HepG2 (cell line): ENCODE results near the gene SHANK2. TPM values are rescaled to one million over a fixed set of nuclear protein-coding genes. Genes with fewer than 3 reads are reported as not detected.

ENCODE experiments used
- ATF1 ChIP-seq: IDR thresholded peaks from 2 replicates; pipeline ENCODE4 v1.6.1; 2016; ENCODE audit warnings: mild to moderate bottlenecking, control low read depth
- ATRX ChIP-seq: sonication (generic); formaldehyde crosslinking; IDR thresholded peaks from 2 replicates; pipeline ENCODE4 v1.4.0; 2020; ENCODE audit warnings: missing genetic modification reagents, borderline replicate concordance
- CC2D1A ChIP-seq: sonication (generic); formaldehyde crosslinking; IDR thresholded peaks from 2 replicates; pipeline ENCODE4 v1.8.1; 2023; ENCODE audit warnings: mild to moderate bottlenecking, missing genetic modification reagents
- DMAP1 ChIP-seq: IDR thresholded peaks from 2 replicates; pipeline ENCODE4 v1.6.1; 2016
- GABPA ChIP-seq, 2 experiments: IDR thresholded peaks; 2 replicates each; pipeline ENCODE4 v1.6.1; 2011 to 2016; ENCODE audit warnings: low read depth in 2 of 2, low read length in 1 of 2, missing biosample characterization in 1 of 2, missing genetic modification characterization in 1 of 2
- HNF4A ChIP-seq: sonication (generic); formaldehyde crosslinking; IDR thresholded peaks from 2 replicates; pipeline ENCODE4 v1.4.0; 2020; ENCODE audit warnings: missing genetic modification reagents
- IRX3 ChIP-seq: sonication (generic); formaldehyde crosslinking; IDR thresholded peaks from 2 replicates; pipeline ENCODE4 v1.8.1; 2023; ENCODE audit warnings: mild to moderate bottlenecking, low read depth, missing genetic modification reagents, borderline replicate concordance
- PTBP1 ChIP-seq: fragments of 200-400 bp; formaldehyde crosslinking; IDR thresholded peaks from 2 replicates; pipeline ENCODE4 v1.6.1; 2018; ENCODE audit warnings: low read length, low read depth; ENCODE audit not compliant: poor library complexity, severe bottlenecking
- SALL2 ChIP-seq: sonication (generic); formaldehyde crosslinking; IDR thresholded peaks from 2 replicates; pipeline ENCODE4 v1.8.1; 2023; ENCODE audit warnings: mild to moderate bottlenecking, missing genetic modification reagents, inconsistent platforms
- ZNF17 ChIP-seq: sonication (generic); formaldehyde crosslinking; IDR thresholded peaks from 2 replicates; pipeline ENCODE4 v1.5.0; 2020; ENCODE audit warnings: mild to moderate bottlenecking, missing genetic modification reagents
- ZNF329 ChIP-seq: sonication (generic); formaldehyde crosslinking; IDR thresholded peaks from 2 replicates; pipeline ENCODE4 v1.9.0; 2021; ENCODE audit warnings: low read depth, mild to moderate bottlenecking, missing genetic modification reagents
- ZNF367 ChIP-seq: sonication (generic); formaldehyde crosslinking; IDR thresholded peaks from 2 replicates; pipeline ENCODE4 v1.4.0; 2020; ENCODE audit warnings: missing genetic modification reagents, borderline replicate concordance
- ZNF441 ChIP-seq: sonication (generic); formaldehyde crosslinking; IDR thresholded peaks from 2 replicates; pipeline ENCODE4 v1.7.0; 2021; ENCODE audit warnings: missing genetic modification reagents, borderline replicate concordance
- ZNF460 ChIP-seq: sonication (generic); formaldehyde crosslinking; IDR thresholded peaks from 2 replicates; pipeline ENCODE4 v1.5.1; 2020; ENCODE audit warnings: missing genetic modification reagents, mild to moderate bottlenecking, borderline replicate concordance
- ZNF484 ChIP-seq: sonication (generic); formaldehyde crosslinking; IDR thresholded peaks from 2 replicates; pipeline ENCODE4 v1.5.1; 2020; ENCODE audit warnings: mild to moderate bottlenecking, low read depth, missing genetic modification reagents, borderline replicate concordance
- ZNF75D ChIP-seq: sonication (generic); formaldehyde crosslinking; IDR thresholded peaks from 2 replicates; pipeline ENCODE4 v1.8.1; 2023; ENCODE audit warnings: missing genetic modification reagents, mild to moderate bottlenecking, borderline replicate concordance
- ZSCAN9 ChIP-seq: IDR thresholded peaks from 2 replicates; pipeline ENCODE4 v1.6.1; 2016; ENCODE audit warnings: borderline replicate concordance
- polyA plus RNA-seq, 8 experiments: library from polyadenylated mRNA; depleted of rRNA in 3 of 8; stranded (reverse) in 7 of 8; unstranded in 1 of 8; fragments of >200 nt; fragmentation: Illumina TruSeq in 4 of 8; extraction: Trizol in 4 of 8; gene quantifications; 2 replicates each; pipeline versions ENCODE4 v1.2.1 to v1.2.3, GENCODE V29; 2011 to 2016; ENCODE audit warnings: low read depth in 4 of 8, missing spikeins in 1 of 8, mixed read lengths in 1 of 8; ENCODE audit not compliant: insufficient read depth in 1 of 8
- total RNA-seq, 5 experiments: library from RNA; depleted of rRNA; stranded (reverse); fragments of >200 nt; fragmentation: Illumina TruSeq; extraction: Trizol; gene quantifications; 2 replicates each; pipeline ENCODE4 v1.2.3, GENCODE V29; 2016; ENCODE audit warnings: low read depth in 1 of 5
- TF ChIP-seq, protein P1 (sequence below): sonication (generic); formaldehyde crosslinking; IDR thresholded peaks from 2 replicates; pipeline ENCODE4 v1.5.1; 2020; ENCODE audit warnings: mild to moderate bottlenecking, missing genetic modification reagents
- TF ChIP-seq, protein P2 (sequence below): sonication (generic); formaldehyde crosslinking; IDR thresholded peaks from 2 replicates; pipeline ENCODE4 v1.5.1; 2020; ENCODE audit warnings: missing genetic modification reagents, mild to moderate bottlenecking, borderline replicate concordance
- TF ChIP-seq, protein P3 (sequence below): sonication (generic); formaldehyde crosslinking; IDR thresholded peaks from 2 replicates; pipeline ENCODE4 v1.8.0; 2023; ENCODE audit warnings: mild to moderate bottlenecking, missing genetic modification reagents
- TF ChIP-seq, protein P4 (sequence below): sonication (generic); formaldehyde crosslinking; IDR thresholded peaks from 2 replicates; pipeline ENCODE4 v1.4.0; 2020; ENCODE audit warnings: missing genetic modification reagents, low read depth, mild to moderate bottlenecking, borderline replicate concordance
- TF ChIP-seq, protein P5 (sequence below): sonication (generic); formaldehyde crosslinking; IDR thresholded peaks from 2 replicates; pipeline ENCODE4 v1.4.0; 2020; ENCODE audit warnings: low read depth, mild to moderate bottlenecking, missing genetic modification reagents

The SHANK2 gene
- total and polyA plus RNA-seq, 2 of the 13 experiments (the other 11 are each of a cell fraction or from before 2014, with no cell fraction given): 10.2 to 13.0 TPM

DNA sequence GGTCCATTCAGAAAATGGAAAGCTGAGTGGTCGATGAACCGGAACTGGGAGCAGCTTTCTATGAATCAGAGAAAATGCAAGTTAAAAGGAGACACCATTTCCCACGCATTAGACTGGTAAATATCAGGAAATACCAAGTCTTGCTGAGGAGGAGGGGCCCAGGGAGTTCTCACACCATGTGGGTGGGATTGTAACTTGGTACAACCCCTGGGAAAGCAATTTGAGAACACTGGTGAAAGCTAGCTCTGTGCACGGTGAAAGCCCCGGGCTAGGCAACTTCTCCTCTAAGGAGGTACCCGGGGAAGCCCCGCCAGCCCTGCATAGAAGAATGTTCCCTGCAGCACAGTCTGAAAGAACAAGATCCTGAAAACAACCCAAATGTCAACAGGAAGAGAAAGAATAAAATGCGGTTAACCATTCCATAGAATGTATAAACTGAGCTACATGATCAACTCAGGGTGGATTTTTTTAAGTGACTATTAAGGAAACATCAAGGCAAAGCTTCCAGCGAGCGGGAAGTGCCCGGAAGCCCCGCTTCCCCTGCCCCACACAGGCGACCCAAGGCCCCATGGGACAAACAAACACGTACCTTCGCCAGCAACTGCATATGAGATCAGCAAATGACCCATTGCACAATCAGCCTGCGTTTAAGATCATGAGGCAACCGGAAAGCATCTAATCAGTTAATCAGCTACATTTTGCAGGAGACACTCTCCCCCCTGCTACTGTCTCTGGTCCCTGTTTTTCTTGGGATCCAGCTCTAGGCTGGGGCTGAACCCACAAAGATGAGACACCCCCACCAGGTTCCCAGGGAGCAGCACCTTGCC, 11.3 kb downstream of the SHANK2 start (continued):
- TF ChIP-seq ZNF329 (CRISPR knock-in tag) (0 out of 2 replicates have a peak, but pooled peaks have one; percentile 11), PTBP1 (no peak), HNF4A (CRISPR knock-in tag) (peak; percentile 85), ZSCAN9 (peak; percentile 75; the same call in 1 of the 2 replicates), ATRX (no peak), GABPA (IDR thresholded peaks at IDR 0.05; ENCODE audit: low read depth, low read length) (peak; percentile 20; the same call in 1 of the 2 replicates), GABPA (CRISPR knock-in tag; IDR thresholded peaks at IDR 0.05; ENCODE audit: low read depth) (peak; percentile 81), CC2D1A (CRISPR knock-in tag) (no peak), ZNF484 (CRISPR knock-in tag) (no peak), ZNF441 (CRISPR knock-in tag) (no peak), ATF1 (CRISPR knock-in tag) (0 out of 2 replicates have a peak, but pooled peaks have one; percentile 41), ZNF17 (CRISPR knock-in tag) (no peak), ZNF367 (CRISPR knock-in tag) (no peak), IRX3 (CRISPR knock-in tag) (no peak), DMAP1 (CRISPR knock-in tag) (peak; percentile 68; the same call in 1 of the 2 replicates), ZNF75D (CRISPR knock-in tag) (no peak), SALL2 (CRISPR knock-in tag) (peak; percentile 75; the same call in 1 of the 2 replicates), ZNF460 (CRISPR knock-in tag) (peak; percentile 36; the same call in 1 of the 2 replicates)
- TF ChIP-seq, protein P1, sequence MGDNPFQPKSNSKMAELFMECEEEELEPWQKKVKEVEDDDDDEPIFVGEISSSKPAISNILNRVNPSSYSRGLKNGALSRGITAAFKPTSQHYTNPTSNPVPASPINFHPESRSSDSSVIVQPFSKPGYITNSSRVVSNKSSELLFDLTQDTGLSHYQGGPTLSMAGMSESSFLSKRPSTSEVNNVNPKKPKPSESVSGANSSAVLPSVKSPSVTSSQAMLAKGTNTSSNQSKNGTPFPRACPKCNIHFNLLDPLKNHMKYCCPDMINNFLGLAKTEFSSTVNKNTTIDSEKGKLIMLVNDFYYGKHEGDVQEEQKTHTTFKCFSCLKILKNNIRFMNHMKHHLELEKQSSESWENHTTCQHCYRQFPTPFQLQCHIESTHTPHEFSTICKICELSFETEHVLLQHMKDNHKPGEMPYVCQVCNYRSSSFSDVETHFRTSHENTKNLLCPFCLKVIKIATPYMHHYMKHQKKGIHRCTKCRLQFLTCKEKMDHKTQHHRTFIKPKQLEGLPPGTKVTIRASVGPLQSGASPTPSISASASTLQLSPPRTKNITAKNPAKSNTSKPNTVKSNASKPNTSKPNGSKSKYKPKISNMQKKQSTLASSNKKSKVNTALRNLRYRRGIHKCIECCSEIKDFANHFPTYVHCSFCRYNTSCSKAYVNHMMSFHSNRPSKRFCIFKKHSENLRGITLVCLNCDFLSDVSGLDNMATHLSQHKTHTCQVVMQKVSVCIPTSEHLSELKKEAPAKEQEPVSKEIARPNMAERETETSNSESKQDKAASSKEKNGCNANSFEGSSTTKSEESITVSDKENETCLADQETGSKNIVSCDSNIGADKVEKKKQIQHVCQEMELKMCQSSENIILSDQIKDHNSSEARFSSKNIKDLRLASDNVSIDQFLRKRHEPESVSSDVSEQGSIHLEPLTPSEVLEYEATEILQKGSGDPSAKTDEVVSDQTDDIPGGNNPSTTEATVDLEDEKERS (CRISPR knock-in tag): peak; percentile 13; the same call in 1 of the 2 replicates
- TF ChIP-seq, protein P2, sequence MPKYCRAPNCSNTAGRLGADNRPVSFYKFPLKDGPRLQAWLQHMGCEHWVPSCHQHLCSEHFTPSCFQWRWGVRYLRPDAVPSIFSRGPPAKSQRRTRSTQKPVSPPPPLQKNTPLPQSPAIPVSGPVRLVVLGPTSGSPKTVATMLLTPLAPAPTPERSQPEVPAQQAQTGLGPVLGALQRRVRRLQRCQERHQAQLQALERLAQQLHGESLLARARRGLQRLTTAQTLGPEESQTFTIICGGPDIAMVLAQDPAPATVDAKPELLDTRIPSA (CRISPR knock-in tag): no peak
- TF ChIP-seq, protein P3, sequence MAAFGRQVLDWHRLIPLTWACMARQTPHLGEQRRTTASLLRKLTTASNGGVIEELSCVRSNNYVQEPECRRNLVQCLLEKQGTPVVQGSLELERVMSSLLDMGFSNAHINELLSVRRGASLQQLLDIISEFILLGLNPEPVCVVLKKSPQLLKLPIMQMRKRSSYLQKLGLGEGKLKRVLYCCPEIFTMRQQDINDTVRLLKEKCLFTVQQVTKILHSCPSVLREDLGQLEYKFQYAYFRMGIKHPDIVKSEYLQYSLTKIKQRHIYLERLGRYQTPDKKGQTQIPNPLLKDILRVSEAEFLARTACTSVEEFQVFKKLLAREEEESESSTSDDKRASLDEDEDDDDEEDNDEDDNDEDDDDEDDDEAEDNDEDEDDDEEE: no peak
- TF ChIP-seq, protein P4, sequence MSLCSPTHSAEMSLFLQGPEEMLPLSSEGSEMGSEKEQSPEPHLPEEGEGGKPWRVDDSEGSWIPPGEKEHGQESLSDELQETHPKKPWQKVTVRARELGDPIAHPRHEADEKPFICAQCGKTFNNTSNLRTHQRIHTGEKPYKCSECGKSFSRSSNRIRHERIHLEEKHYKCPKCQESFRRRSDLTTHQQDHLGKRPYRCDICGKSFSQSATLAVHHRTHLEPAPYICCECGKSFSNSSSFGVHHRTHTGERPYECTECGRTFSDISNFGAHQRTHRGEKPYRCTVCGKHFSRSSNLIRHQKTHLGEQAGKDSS (CRISPR knock-in tag): 0 out of 2 replicates have a peak, but pooled peaks have one; percentile 57
- TF ChIP-seq, protein P5, sequence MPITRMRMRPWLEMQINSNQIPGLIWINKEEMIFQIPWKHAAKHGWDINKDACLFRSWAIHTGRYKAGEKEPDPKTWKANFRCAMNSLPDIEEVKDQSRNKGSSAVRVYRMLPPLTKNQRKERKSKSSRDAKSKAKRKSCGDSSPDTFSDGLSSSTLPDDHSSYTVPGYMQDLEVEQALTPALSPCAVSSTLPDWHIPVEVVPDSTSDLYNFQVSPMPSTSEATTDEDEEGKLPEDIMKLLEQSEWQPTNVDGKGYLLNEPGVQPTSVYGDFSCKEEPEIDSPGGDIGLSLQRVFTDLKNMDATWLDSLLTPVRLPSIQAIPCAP (CRISPR knock-in tag): no peak
